ENCODE results near the gene ZBBX. TPM values are rescaled to one million over a fixed set of nuclear protein-coding genes. Genes with fewer than 3 reads are reported as not detected.

ZBBX gene
- total RNA-seq, 6 experiments from 2014 or later, result not detected

- Mint-ChIP-seq H3K4me3 (no peak overlapping the region), H3K4me1 (ENCODE audit: low read depth) (no peaks in the 10 kb centered on the region), H3K27ac (no peak overlapping the region), H3K36me3 (ENCODE audit: low read depth) (no peaks in the 10 kb centered on the region), H3K27me3 (ENCODE audit: insufficient read depth) (no peaks in the 10 kb centered on the region), H3K9me3 (peaks cover 29% of the 10 kb centered on the region)
- DNase-seq, result no peak
- TF ChIP-seq CTCF (IDR thresholded peaks at IDR 0.05), result no peak
Observed at GRCh38 chr3:167330993-167331785, 48.9 kb downstream of the ZBBX start.

GRCh38 chr3:167323572-167323971, 56.5 kb downstream of the ZBBX start:
- Mint-ChIP-seq H3K9me3 (peaks cover 38% of the 10 kb centered on the region), H3K4me3 (no peak overlapping the region), H3K4me1 (ENCODE audit: low read depth) (no peaks in the 10 kb centered on the region), H3K27ac (no peak overlapping the region), H3K27me3 (ENCODE audit: insufficient read depth) (no peaks in the 10 kb centered on the region; the same call in 1 of the 2 replicates), H3K36me3 (ENCODE audit: low read depth) (no peaks in the 10 kb centered on the region; the same call in 1 of the 2 replicates)
- no peak for TF ChIP-seq CTCF (IDR thresholded peaks at IDR 0.05)
- DNase-seq, result no peak

GRCh38 chr3:167318996-167319615, 61.0 kb downstream of the ZBBX start:
- no peak for DNase-seq
- Mint-ChIP-seq H3K4me3 (no peak overlapping the region), H3K36me3 (ENCODE audit: low read depth) (no peaks in the 10 kb centered on the region; the same call in 1 of the 2 replicates), H3K27me3 (ENCODE audit: insufficient read depth) (no peaks in the 10 kb centered on the region; the same call in 1 of the 2 replicates), H3K9me3 (peaks cover 32% of the 10 kb centered on the region), H3K27ac (no peak overlapping the region), H3K4me1 (ENCODE audit: low read depth) (no peaks in the 10 kb centered on the region)
- no peak for TF ChIP-seq CTCF (IDR thresholded peaks at IDR 0.05)

GRCh38 chr3:167318306-167318705, 61.8 kb downstream of the ZBBX start:
- H3K36me3 Mint-ChIP-seq (ENCODE audit: low read depth), result no peaks in the 10 kb centered on the region; the same call in 1 of the 2 replicates
- no peak overlapping the region for H3K4me3 Mint-ChIP-seq
- no peaks in the 10 kb centered on the region; the same call in 1 of the 2 replicates for H3K27me3 Mint-ChIP-seq (ENCODE audit: insufficient read depth)
- H3K27ac Mint-ChIP-seq, result no peak overlapping the region
- no peak for DNase-seq
- no peaks in the 10 kb centered on the region for H3K4me1 Mint-ChIP-seq (ENCODE audit: low read depth)
- H3K9me3 Mint-ChIP-seq, result peaks cover 28% of the 10 kb centered on the region
- TF ChIP-seq CTCF (IDR thresholded peaks at IDR 0.05), result no peak

GRCh38 chr3:167306319-167306718, 73.8 kb downstream of the ZBBX start:
- H3K9me3 Mint-ChIP-seq, result peaks cover 32% of the 10 kb centered on the region
- H3K27me3 Mint-ChIP-seq (ENCODE audit: insufficient read depth), result no peaks in the 10 kb centered on the region; the same call in 1 of the 2 replicates
- no peak overlapping the region for H3K4me3 Mint-ChIP-seq
- no peak for DNase-seq
- H3K27ac Mint-ChIP-seq, result no peak overlapping the region
- TF ChIP-seq CTCF (IDR thresholded peaks at IDR 0.05), result no peak
- no peaks in the 10 kb centered on the region for H3K36me3 Mint-ChIP-seq (ENCODE audit: low read depth)
- no peaks in the 10 kb centered on the region for H3K4me1 Mint-ChIP-seq (ENCODE audit: low read depth)

Data from HFFc6 (cell line).